VCaP (cell line): ENCODE measurements around the gene SLMAP.

ENCODE experiments used
- H3K27ac ChIP-seq: fragments of 450-650 bp; 2 replicates; pipeline ENCODE4 v1.5.1; 2017
- TF ChIP-seq, protein P1 (sequence below): fragments of 450-650 bp; conservative IDR thresholded peaks from 2 replicates; pipeline ENCODE4 v1.5.1; 2017; ENCODE audit warnings: mild to moderate bottlenecking, moderate library complexity

Gene SLMAP

GRCh38 chr3:57949785-57950615, 193.9 kb downstream of the SLMAP start:
- H3K27ac ChIP-seq: peak overlapping the region; percentile 54; the same call in 1 of the 2 replicates

DNA sequence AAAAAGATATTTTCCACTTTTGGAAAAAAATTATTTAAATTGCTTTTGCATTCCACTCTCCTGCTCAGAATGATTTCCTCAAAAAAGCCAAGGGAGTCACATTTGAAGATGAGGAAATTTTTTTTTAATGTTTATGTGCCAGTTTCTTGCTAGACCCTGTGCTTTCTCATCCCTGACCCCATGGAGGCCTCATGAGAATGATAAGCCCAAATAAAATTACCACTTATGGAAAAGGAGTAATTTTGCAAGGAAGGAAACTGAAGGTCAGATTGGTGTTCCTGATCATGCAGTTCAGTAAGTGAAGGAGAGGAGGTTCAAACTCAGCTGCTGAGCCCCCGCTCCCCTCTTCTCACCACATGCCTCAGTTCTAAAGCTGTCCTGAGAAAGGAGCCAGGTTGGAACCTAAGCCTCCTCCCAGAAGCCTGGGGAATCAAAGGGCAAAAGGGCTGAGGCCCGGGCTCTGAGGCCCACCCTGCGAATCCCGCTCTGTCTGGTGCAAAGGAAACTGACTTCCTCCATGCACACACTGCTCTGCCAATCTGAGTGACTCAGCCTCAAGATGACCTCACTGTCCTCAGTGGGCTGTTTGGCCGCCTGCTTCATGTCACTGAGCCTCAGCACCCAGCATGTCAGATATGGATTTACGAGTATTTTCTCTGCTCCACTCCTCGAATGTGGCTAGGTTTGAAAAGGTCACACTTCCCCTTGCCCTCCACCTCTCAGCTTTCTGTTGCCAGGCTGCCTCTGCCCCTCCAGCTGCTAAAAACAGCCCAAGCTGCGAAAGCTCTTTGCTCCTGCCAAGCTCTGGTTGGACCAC, 195.2 kb downstream of the SLMAP start:
- TF ChIP-seq, protein P1, sequence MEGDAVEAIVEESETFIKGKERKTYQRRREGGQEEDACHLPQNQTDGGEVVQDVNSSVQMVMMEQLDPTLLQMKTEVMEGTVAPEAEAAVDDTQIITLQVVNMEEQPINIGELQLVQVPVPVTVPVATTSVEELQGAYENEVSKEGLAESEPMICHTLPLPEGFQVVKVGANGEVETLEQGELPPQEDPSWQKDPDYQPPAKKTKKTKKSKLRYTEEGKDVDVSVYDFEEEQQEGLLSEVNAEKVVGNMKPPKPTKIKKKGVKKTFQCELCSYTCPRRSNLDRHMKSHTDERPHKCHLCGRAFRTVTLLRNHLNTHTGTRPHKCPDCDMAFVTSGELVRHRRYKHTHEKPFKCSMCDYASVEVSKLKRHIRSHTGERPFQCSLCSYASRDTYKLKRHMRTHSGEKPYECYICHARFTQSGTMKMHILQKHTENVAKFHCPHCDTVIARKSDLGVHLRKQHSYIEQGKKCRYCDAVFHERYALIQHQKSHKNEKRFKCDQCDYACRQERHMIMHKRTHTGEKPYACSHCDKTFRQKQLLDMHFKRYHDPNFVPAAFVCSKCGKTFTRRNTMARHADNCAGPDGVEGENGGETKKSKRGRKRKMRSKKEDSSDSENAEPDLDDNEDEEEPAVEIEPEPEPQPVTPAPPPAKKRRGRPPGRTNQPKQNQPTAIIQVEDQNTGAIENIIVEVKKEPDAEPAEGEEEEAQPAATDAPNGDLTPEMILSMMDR: no peak
- peak overlapping the region; percentile 54 for H3K27ac ChIP-seq

More at GRCh38 chr3:57949785-57950615, 193.9 kb downstream of the SLMAP start:
- TF ChIP-seq, protein P1: peak; percentile 6; the same call in 1 of the 2 replicates

- H3K27ac ChIP-seq: peak overlapping the region; percentile 54; the same call in 1 of the 2 replicates
Observed at GRCh38 chr3:57952208-57952631, 196.1 kb downstream of the SLMAP start.

DNA sequence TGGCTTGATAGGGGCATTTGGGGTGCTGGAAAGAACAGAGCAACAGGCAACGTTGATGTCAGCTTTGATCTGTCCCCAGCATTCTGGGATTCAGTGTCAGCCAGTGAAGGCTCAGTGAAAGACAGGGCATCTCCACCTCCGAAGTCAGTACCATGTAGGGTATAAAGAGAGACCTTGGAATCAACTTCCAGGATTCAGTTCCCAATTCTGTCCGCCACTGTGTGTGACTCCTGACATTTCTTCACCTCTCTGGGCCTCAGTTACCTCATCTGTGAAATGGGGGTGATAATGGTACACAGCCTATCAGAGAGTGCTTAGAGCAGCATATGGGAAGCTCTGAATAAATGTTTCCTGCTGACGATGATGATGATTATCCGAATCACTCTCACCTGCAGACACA, 196.5 kb downstream of the SLMAP start:
- TF ChIP-seq, protein P1: no peak

More at GRCh38 chr3:57952208-57952631, 196.1 kb downstream of the SLMAP start:
- TF ChIP-seq, protein P1: no peak

DNA sequence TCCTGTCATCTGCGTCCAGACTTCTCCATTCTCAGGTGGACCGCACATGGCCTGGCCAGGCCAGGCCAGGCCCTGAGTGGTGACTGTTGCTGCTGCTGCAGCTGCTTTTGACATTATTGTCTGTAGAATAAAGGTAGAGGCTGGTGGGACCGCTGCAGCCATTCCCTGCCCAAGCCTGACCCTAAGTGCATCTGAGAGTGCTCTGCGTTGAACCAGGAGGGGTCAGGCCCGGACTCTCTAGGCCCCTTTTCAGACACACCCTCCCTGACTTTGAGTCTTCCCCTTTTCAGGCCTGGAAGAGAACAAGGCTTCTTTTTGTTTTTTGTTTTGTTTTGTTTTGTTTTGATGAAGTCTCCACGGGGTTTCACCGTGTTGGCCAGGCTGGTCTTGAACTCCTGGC, 197.5 kb downstream of the SLMAP start:
- TF ChIP-seq, protein P1: no peak
- H3K27ac ChIP-seq: peak overlapping the region; percentile 23; the same call in 1 of the 2 replicates

More for the DNA sequence above, 196.5 kb downstream of the SLMAP start:
- H3K27ac ChIP-seq: peak overlapping the region; percentile 23; the same call in 1 of the 2 replicates

GRCh38 chr3:57956119-57956832, 200.2 kb downstream of the SLMAP start:
- TF ChIP-seq, protein P1: no peak
- H3K27ac ChIP-seq: no peak overlapping the region
